ENCODE results near the gene WWOX. TPM values are rescaled to one million over a fixed set of nuclear protein-coding genes. Genes with fewer than 3 reads are reported as not detected.

The WWOX gene
- total RNA-seq, 2 experiments from 2014 or later = 19.9 to 29.4 TPM

GRCh38 chr16:78317564-78318240 lies 218.2 kb downstream of the WWOX start:
- Mint-ChIP-seq H3K4me3 (no peak overlapping the region), H3K4me1 (no peaks in the 10 kb centered on the region), H3K27ac (no peak overlapping the region), H3K36me3 (ENCODE audit: low read depth) (no peaks in the 10 kb centered on the region), H3K27me3 (no peaks in the 10 kb centered on the region), H3K9me3 (ENCODE audit: low read depth) (no peaks in the 10 kb centered on the region)
- intact Hi-C loops (cut with DNase I, micrococcal nuclease) = no loop called here
- ChIA-PET CTCF (interaction anchor here (0.7 kb wide), 1 partner anchor 17 kb away, joined by 3 read pairs; no protein-coding TSS in a partner anchor), POLR2A (no interaction called here)
- no peak for ATAC-seq
- DNase-seq = no peak

DNA sequence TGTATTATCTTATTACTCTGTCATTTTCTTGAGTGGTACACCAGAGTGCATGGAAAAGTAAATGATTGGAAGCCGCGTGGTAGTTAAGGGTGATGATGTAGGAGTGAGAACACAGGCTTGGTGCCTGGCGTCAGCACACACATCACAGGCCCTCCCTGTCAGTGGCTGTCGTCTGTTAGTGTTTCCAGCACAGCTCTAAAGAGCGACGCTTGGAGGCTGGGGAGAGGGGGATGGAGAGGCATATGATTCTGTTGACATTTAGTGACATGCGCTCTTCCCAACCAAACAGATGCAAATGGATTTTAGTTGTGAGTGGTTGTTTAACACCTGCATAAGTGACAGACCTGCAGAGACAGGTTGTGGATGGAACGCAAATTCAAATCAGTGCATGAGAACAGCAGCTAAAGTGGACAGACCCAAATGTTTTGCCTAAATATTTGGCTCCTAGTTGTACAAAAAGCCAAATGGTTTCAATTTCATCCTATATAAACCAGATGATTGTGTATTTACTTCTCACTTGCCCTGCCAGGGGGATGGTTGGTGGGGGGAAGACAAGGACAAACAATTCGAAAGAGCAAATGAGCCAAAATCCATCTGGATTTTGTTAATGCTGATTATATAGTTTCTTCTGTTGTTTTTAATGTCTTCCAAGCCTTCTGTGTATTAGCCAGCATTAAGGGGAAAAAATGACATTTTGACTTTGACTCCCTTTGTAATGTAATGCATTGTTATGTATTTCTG lies 222.3 kb downstream of the WWOX start:
- intact Hi-C loops (cut with DNase I, micrococcal nuclease) = no loop called here
- ChIA-PET CTCF (interaction anchor here (0.5 kb wide), 1 partner anchor 359 kb away, joined by 5 read pairs; no protein-coding TSS in a partner anchor), POLR2A (no interaction called here)
- Mint-ChIP-seq H3K9me3 (ENCODE audit: low read depth) (no peaks in the 10 kb centered on the region), H3K27ac (no peak overlapping the region), H3K36me3 (ENCODE audit: low read depth) (no peaks in the 10 kb centered on the region), H3K4me3 (no peak overlapping the region), H3K27me3 (no peaks in the 10 kb centered on the region), H3K4me1 (no peaks in the 10 kb centered on the region)
- ATAC-seq (no peak), DNase-seq (no peak)

DNA sequence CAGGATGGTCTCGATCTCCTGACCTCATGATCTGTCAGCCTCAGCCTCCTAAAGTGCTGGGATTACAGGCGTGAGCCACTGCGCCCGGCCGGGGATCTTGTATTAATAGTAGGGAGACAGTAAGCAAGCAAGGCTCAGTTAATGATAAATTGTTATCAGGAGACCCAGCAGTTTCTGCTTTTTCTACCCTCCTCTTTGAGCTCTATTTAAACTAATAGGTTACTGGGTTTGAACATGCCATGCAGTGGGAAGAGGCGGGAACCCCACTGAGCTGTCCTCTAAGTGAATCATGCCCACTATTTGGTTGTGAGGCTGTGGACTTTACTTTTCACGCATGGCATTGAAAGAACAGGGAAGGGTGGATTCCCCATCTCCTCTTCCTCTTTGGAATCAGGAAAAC lies 223.9 kb downstream of the WWOX start:
- ChIA-PET CTCF (no interaction called here), POLR2A (no interaction called here)
- DNase-seq (no peak), ATAC-seq (no peak)
- intact Hi-C loops (cut with DNase I, micrococcal nuclease) = no loop called here
- H3K36me3 Mint-ChIP-seq (ENCODE audit: low read depth) = no peaks in the 10 kb centered on the region
- H3K27me3 Mint-ChIP-seq = no peaks in the 10 kb centered on the region
- H3K27ac Mint-ChIP-seq = no peak overlapping the region
- no peaks in the 10 kb centered on the region for H3K4me1 Mint-ChIP-seq
- no peak overlapping the region for H3K4me3 Mint-ChIP-seq
- no peaks in the 10 kb centered on the region for H3K9me3 Mint-ChIP-seq (ENCODE audit: low read depth)

DNA sequence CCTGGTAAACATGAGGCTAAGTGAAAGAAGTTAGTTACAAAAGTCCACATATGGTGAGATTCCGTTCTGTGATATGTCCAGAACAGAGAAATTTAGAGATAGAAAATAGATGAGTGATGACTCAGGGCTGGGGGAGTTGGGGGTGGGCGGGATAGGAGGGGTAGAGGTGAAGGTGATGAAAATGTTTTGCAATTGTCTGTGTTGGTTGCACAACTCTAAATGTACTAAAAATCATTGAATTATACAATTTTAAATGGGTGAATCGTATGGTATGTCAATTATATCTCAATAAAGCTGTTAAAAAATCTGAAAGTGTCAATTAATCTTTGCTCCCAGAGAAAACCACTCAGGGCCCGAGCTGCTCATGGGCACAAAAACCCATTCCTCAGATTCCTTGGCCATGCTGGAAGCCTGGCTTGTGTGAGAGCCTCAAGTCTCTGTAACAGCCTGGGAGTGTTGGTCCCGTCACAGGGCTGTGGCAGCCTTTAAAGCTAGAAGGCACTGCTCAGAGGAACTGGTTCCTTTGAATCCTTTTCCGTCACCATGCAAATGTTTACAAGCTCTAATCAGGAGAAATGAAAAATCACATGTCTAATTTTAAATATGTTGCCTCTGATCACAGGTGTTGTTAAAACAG lies 225.3 kb downstream of the WWOX start:
- DNase-seq (no peak), ATAC-seq (no peak)
- CTCF ChIA-PET = no interaction called here
- Mint-ChIP-seq H3K27ac (no peak overlapping the region), H3K4me3 (no peak overlapping the region), H3K9me3 (ENCODE audit: low read depth) (no peaks in the 10 kb centered on the region), H3K4me1 (no peaks in the 10 kb centered on the region), H3K27me3 (no peaks in the 10 kb centered on the region), H3K36me3 (ENCODE audit: low read depth) (no peaks in the 10 kb centered on the region)
- POLR2A ChIA-PET = interaction anchor here (0.7 kb wide), 1 partner anchor 237 kb away, joined by 4 read pairs; no protein-coding TSS in a partner anchor
- intact Hi-C loops (cut with DNase I, micrococcal nuclease) = no loop called here

DNA sequence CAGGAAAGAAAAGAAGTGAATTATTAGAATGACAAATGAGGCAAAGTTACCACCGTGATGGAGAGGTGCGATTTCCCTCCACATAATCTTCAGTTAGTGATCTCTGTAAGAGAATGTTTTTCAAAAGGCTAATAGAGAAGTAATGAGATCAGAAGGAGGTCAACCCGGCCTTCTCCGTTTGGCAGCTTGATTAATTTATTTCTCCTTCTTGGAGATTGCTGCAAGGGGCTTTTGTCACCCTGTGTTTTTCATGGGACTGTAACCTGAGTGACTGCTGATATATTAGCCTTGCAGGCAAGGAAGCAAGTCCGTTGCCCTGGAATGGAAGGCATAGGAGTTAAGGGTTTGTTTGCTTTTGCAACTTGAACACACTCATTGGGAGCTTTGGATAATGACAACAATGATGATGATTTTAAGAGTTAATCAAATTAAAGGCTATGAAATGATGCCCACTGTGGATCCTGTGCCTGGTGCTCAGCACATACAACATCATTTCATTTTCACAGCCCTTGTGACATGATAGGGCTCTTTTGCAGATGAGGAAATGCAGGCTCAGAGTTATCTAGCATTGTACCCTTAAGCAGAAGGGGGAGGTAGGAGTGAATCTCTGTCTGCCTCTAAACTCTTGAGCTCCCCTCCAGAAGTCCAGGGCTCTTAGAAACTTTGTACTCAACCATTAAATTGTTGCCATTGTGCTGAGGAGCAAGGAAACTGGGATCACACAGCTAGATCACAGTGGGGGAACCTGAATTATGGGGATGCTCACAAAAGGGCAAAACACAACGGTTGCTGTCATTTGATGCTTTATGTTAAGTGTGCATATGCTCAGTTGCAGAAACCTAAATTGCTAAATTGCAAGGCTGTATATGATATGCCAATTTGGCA lies 226.3 kb downstream of the WWOX start:
- CTCF ChIA-PET = no interaction called here
- Mint-ChIP-seq H3K9me3 (ENCODE audit: low read depth) (no peaks in the 10 kb centered on the region), H3K4me3 (no peak overlapping the region), H3K27me3 (no peaks in the 10 kb centered on the region), H3K27ac (no peak overlapping the region), H3K4me1 (no peaks in the 10 kb centered on the region), H3K36me3 (ENCODE audit: low read depth) (no peaks in the 10 kb centered on the region)
- no peak for DNase-seq
- no peak for ATAC-seq
- intact Hi-C loops (cut with DNase I, micrococcal nuclease) = no loop called here
- POLR2A ChIA-PET = no interaction called here

- intact Hi-C loops (cut with DNase I, micrococcal nuclease) = no loop called here
- Mint-ChIP-seq H3K36me3 (ENCODE audit: low read depth) (no peaks in the 10 kb centered on the region), H3K9me3 (ENCODE audit: low read depth) (no peaks in the 10 kb centered on the region), H3K27me3 (no peaks in the 10 kb centered on the region), H3K4me3 (no peak overlapping the region), H3K4me1 (no peaks in the 10 kb centered on the region), H3K27ac (no peak overlapping the region)
- DNase-seq (no peak), ATAC-seq (no peak)
- CTCF ChIA-PET = no interaction called here
- POLR2A ChIA-PET = no interaction called here
These were observed 227.3 kb downstream of the WWOX start for GRCh38 chr16:78326731-78327130.

DNA sequence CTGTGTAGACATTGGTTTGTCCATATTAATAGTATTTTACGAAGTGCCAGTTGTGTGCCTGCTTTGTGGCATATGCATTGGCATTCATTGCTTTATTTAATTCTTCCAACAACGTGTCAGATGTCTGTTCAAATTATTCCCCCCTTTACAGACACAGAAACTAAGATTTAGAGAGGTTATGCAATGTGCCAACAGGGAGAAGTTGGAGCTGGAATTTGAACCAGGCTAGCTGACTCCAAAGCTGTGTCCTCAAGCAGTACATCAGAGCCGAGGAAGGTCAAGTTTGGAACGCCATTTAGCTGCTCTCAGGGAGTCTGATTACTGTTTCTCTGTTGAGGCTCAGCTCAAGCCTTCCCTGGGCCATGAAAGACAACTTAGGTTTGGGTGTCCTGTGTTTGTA lies 232.3 kb downstream of the WWOX start:
- DNase-seq = no peak
- intact Hi-C loops (cut with DNase I, micrococcal nuclease) = no loop called here
- no peaks in the 10 kb centered on the region for H3K36me3 Mint-ChIP-seq (ENCODE audit: low read depth)
- no peak overlapping the region for H3K27ac Mint-ChIP-seq
- H3K27me3 Mint-ChIP-seq = no peaks in the 10 kb centered on the region
- ATAC-seq = no peak
- no peak overlapping the region for H3K4me3 Mint-ChIP-seq
- H3K4me1 Mint-ChIP-seq = no peaks in the 10 kb centered on the region
- ChIA-PET CTCF (no interaction called here), POLR2A (no interaction called here)
- no peaks in the 10 kb centered on the region for H3K9me3 Mint-ChIP-seq (ENCODE audit: low read depth)

- POLR2A ChIA-PET = no interaction called here
- Mint-ChIP-seq H3K27me3 (no peaks in the 10 kb centered on the region), H3K27ac (no peak overlapping the region), H3K4me1 (no peaks in the 10 kb centered on the region), H3K36me3 (ENCODE audit: low read depth) (no peaks in the 10 kb centered on the region), H3K9me3 (ENCODE audit: low read depth) (no peaks in the 10 kb centered on the region), H3K4me3 (no peak overlapping the region)
- no peak for DNase-seq
- ATAC-seq = no peak
- CTCF ChIA-PET = no interaction called here
- intact Hi-C loops (cut with DNase I, micrococcal nuclease) = no loop called here
These were observed 234.4 kb downstream of the WWOX start for GRCh38 chr16:78333808-78334207.

GRCh38 chr16:78340590-78340989 lies 241.1 kb downstream of the WWOX start:
- intact Hi-C loops (cut with DNase I, micrococcal nuclease) = no loop called here
- H3K36me3 Mint-ChIP-seq (ENCODE audit: low read depth) = peaks cover 16% of the 10 kb centered on the region
- peaks cover 2% of the 10 kb centered on the region for H3K27me3 Mint-ChIP-seq
- H3K4me1 Mint-ChIP-seq = no peaks in the 10 kb centered on the region
- no peak for DNase-seq
- H3K4me3 Mint-ChIP-seq = no peak overlapping the region
- POLR2A ChIA-PET = no interaction called here
- peaks cover 19% of the 10 kb centered on the region for H3K9me3 Mint-ChIP-seq (ENCODE audit: low read depth)
- no peak overlapping the region for H3K27ac Mint-ChIP-seq
- CTCF ChIA-PET = no interaction called here
- no peak for ATAC-seq

DNA sequence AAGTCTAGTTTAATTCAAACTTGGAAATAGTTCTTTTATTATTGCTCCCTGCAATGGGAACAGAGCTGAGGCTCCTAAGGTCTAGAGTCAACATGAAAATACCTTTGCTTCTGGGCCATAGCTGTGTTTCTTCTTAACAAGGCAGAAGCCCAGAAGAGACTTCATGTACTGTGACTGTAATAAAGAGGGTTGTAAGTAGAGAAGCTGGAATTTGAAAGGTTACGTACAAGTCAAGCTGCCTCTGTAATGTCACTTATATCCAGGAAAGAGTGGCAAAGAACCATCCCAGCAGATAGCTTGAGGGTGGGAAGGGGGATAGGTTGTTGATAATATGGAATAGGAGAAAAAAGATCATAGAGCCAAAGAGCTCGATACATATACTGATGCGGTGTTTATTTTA lies 248.6 kb downstream of the WWOX start:
- no peak overlapping the region for H3K4me3 Mint-ChIP-seq
- ChIA-PET CTCF (no interaction called here), POLR2A (no interaction called here)
- no peaks in the 10 kb centered on the region for H3K9me3 Mint-ChIP-seq (ENCODE audit: low read depth)
- H3K27ac Mint-ChIP-seq = no peak overlapping the region
- intact Hi-C loops (cut with DNase I, micrococcal nuclease) = no loop called here
- no peak for ATAC-seq
- H3K4me1 Mint-ChIP-seq = no peaks in the 10 kb centered on the region
- H3K27me3 Mint-ChIP-seq = no peaks in the 10 kb centered on the region
- peaks cover 5% of the 10 kb centered on the region for H3K36me3 Mint-ChIP-seq (ENCODE audit: low read depth)
- DNase-seq = no peak

DNA sequence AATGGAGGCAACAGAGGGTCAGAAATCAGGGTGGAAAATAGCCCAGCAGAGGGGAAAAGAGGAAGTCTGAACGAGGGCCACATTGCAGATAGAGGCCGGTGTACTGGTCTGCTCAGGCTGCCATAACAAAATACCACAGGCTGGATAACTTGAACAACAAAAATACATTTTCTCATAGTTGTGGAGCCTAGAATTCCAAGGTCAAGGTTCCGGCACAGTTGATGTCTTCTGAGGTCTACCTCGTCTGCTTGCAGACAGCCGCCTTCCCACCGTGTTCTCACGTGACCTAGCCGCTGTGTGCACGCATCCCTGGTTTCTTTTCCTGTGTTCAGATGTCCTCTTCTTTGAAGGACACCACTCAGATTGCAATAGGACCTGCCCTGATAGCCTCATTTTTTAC lies 249.4 kb downstream of the WWOX start:
- H3K36me3 Mint-ChIP-seq (ENCODE audit: low read depth) = peaks cover under 1% of the 10 kb centered on the region
- ChIA-PET POLR2A (no interaction called here), CTCF (interaction anchor here (1.2 kb wide), 1 partner anchor 23 kb away, joined by 6 read pairs; no protein-coding TSS in a partner anchor)
- ATAC-seq (no peak), DNase-seq (no peak)
- no peaks in the 10 kb centered on the region for H3K27me3 Mint-ChIP-seq
- H3K27ac Mint-ChIP-seq = no peak overlapping the region
- H3K4me3 Mint-ChIP-seq = no peak overlapping the region
- H3K4me1 Mint-ChIP-seq = no peaks in the 10 kb centered on the region
- intact Hi-C loops (cut with DNase I, micrococcal nuclease) = no loop called here
- H3K9me3 Mint-ChIP-seq (ENCODE audit: low read depth) = no peaks in the 10 kb centered on the region
